Heart left ventricle (tissue), 16 donors: ENCODE results near the gene PLA2G2C. TPM values are rescaled to one million over a fixed set of nuclear protein-coding genes. Genes with fewer than 3 reads are reported as not detected.

ENCODE experiments used
- ATAC-seq, 4 donors: fragments of 200-7000 bp; cut with Tn5 transposase; one replicate each; pipeline ENCODE4 v1.9.1; 2020 to 2022; ENCODE audit warnings: moderate library complexity in 4 of 4, mild to moderate bottlenecking in 3 of 4, moderate number of reproducible peaks in 1 of 4
- DNase-seq, 5 donors: peaks; one replicate each; pipeline ENCODE4 v3.0.0-alpha.2; 2020
- H3K27ac ChIP-seq, 12 donors: fragments of 200-600 bp; sonication (generic) in 4 of 12; one replicate each; pipeline versions ENCODE4 v1.5.0 to v1.8.0; 2016 to 2022; ENCODE audit warnings: mild to moderate bottlenecking in 2 of 12
- H3K27me3 ChIP-seq, 9 donors: fragments of 200-600 bp; sonication (generic) in 2 of 9; one replicate each; pipeline versions ENCODE4 v1.5.1 to v1.8.0; 2016 to 2022; ENCODE audit warnings: mild to moderate bottlenecking in 3 of 9
- H3K36me3 ChIP-seq, 9 donors: fragments of 200-600 bp; sonication (generic) in 2 of 9; one replicate each; pipeline versions ENCODE4 v1.5.0 to v1.8.0; 2018 to 2022; ENCODE audit warnings: mild to moderate bottlenecking in 2 of 9
- H3K4me1 ChIP-seq, 12 donors: fragments of 200-600 bp; sonication (generic) in 4 of 12; one replicate each; pipeline versions ENCODE4 v1.5.0 to v1.8.0; 2016 to 2022; ENCODE audit warnings: mild to moderate bottlenecking in 3 of 12
- H3K4me3 ChIP-seq, 12 donors: fragments of 200-600 bp; sonication (generic) in 4 of 12; one replicate each; pipeline versions ENCODE4 v1.5.0 to v1.8.0; 2017 to 2022; ENCODE audit warnings: mild to moderate bottlenecking in 9 of 12, moderate library complexity in 4 of 12
- H3K9me3 ChIP-seq, 12 donors: fragments of 200-600 bp; sonication (generic) in 4 of 12; one replicate each; pipeline versions ENCODE4 v1.5.0 to v1.8.0; 2016 to 2022; ENCODE audit warnings: mild to moderate bottlenecking in 1 of 12
- CTCF ChIP-seq, 12 donors: fragments of 200-600 bp; sonication (generic) in 4 of 12; IDR thresholded peaks; one replicate each; pipeline versions ENCODE4 v1.5.0 to v1.8.0; 2018 to 2022; ENCODE audit warnings: antibody characterized with exemption in 12 of 12, mild to moderate bottlenecking in 5 of 12
- POLR2A ChIP-seq, 2 donors: fragments of 450-650 bp; IDR thresholded peaks; one replicate each; pipeline ENCODE4 v1.6.1; 2017; ENCODE audit warnings: antibody characterized with exemption in 2 of 2, mild to moderate bottlenecking in 2 of 2, moderate library complexity in 2 of 2
- WGBS, 4 donors: extraction: QIAGEN DNeasy Blood & Tissue Kit in 2 of 4; methylation state at CpG; one replicate each; pipeline versions ENCODE4 v1.1.5 to v1.1.7; 2013 to 2018; 5-methylcytosine and 5-hydroxymethylcytosine counted together
- intact Hi-C, 10 donors: fragments of 100-400 bp; cut with DNase I; formaldehyde crosslinking; loops; one replicate each; pipeline versions ENCODE4 v1.11.1 to v1.14.2; 2022
- long read RNA-seq, 3 donors: library from polyadenylated mRNA; unstranded; transcript quantifications; one replicate each; pipeline ENCODE4 v2.0.0, GENCODE V29; 2020 to 2021
- polyA plus RNA-seq, 2 donors: library from polyadenylated mRNA; stranded (reverse); fragments of 200-250 nt; gene quantifications; one replicate each; pipeline ENCODE4 v1.2.3, GENCODE V29; 2013
- total RNA-seq, 9 donors: library from RNA; depleted of rRNA in 2 of 9; stranded (reverse); fragments of >200 nt in 2 of 9; fragmentation: NEBNext Ultra II Directional in 3 of 9; extraction: Animal tissue kit (Norgen Biotek cat#: 25700) in 3 of 9; gene quantifications; one replicate each; pipeline versions ENCODE4 v1.1.0 to v1.2.4, GENCODE V29; 2016 to 2023
- donor health status: ischemic (EF 13 %, LVEDD 7.1; RV severe dilation, severe dysfunction).
- donor health status: healthy with polysubstance abuse.
- donor health status: DM: no; HTN: yes; CAD: no.
- donor health status: DM: no; HTN: no; CAD: no.
- donor health status: ischemic (EF 25% LVEDD 6.9; RV normal size, moderate dysfunction).
- donor health status: ischemic (EF 25% LVEDD 5.7; RV mildly dilated, moderate dysfunction).
- donor health status: healthy.
- donor health status: DM: yes; HTN: yes; CAD: no.
- donor health status: ischemic (EF 35%, LVEDD 5.7; RV mildly dilated, moderate dysfunction).
- donor health status: nonischemic (EF 11% LVEDD 7.7; RV severe dilation, severe dysfunction).
- donor health status: DM: yes; HTN: yes; CAD: no.
- donor health status: PGD.
- donor health status: ischemic (EF 29% LVEDD 5.4; RV normal size, mild dysfunction).
- donor health status: nonischemic (EF 23%, LVEDD 6.1; RV moderate dilation, normal function).

PLA2G2C gene
- under 1 TPM in 1 of 9 donors, not detected in 8; 0.16 TPM for total RNA-seq
- polyA plus RNA-seq, result not detected
- long read RNA-seq, donor 1, result 0 reads
- long read RNA-seq, donor 2, result 0 reads
- long read RNA-seq, donor 3, result 0 reads

GRCh38 chr1:20185834-20186782 is at the start of gene PLA2G2C, which contains the start of gene UBXN10:
TSS of gene PLA2G2C (minus strand) at chr1:20186518. CDS start at chr1:20177363, 9,155 bp downstream.
TSS of gene UBXN10 (plus strand) at chr1:20186096. CDS start at chr1:20190562, 4,466 bp downstream.
- peaks cover 0 to 35% (median 10%) of the 10 kb centered on the region in 12 donors for H3K4me1 ChIP-seq
- peak within 1 kb of the TSS; percentile 8 to 66 (median 53) for H3K4me3 ChIP-seq
- H3K9me3 ChIP-seq, result no peaks in the 10 kb centered on the region
- ATAC-seq (peak in 3 of 4 donors; percentile 74 to 81 (median 75)), DNase-seq (peak; percentile 53 to 84 (median 71))
- intact Hi-C loops, result no loop called here
- peaks cover 0 to 35% (median 9%) of the 10 kb centered on the region in 9 donors for H3K27me3 ChIP-seq
- TF ChIP-seq CTCF (IDR thresholded peaks at IDR 0.05) (no peak), POLR2A (IDR thresholded peaks at IDR 0.05) (no peak)
- peak within 1 kb of the TSS in 5 of 12 donors; percentile 23 to 92 (median 25) for H3K27ac ChIP-seq
- 1 to 9% (median 4%) methylated on average over 13 to 52 of the region's 52 CpGs for whole genome bisulfite sequencing, 4 donors
- no peaks in the 10 kb centered on the region for H3K36me3 ChIP-seq

- H3K27ac ChIP-seq, result no peak overlapping the region
- TF ChIP-seq CTCF (IDR thresholded peaks at IDR 0.05) (no peak), POLR2A (IDR thresholded peaks at IDR 0.05) (no peak)
- intact Hi-C loops, result loop anchor here in 2 of 10 donors (5.0 to 10.0 kb wide), 3 partner anchors 130 to 257 kb away; no protein-coding TSS in a partner anchor
- H3K9me3 ChIP-seq, result no peaks in the 10 kb centered on the region
- DNase-seq (no peak), ATAC-seq (no peak)
- no peak overlapping the region for H3K4me3 ChIP-seq
- H3K27me3 ChIP-seq, result peaks cover 0 to 51% (median 17%) of the 10 kb centered on the region in 9 donors
- H3K36me3 ChIP-seq, result no peaks in the 10 kb centered on the region
- WGBS, 4 donors, result 67 to 85% (median 79%) methylated on average over 6 of the region's 6 CpGs
- H3K4me1 ChIP-seq, result peaks cover 0 to 6% (median 0%) of the 10 kb centered on the region in 12 donors
These were observed 48.6 kb upstream of the PLA2G2C start for GRCh38 chr1:20234788-20235535.

- no peak for ATAC-seq
- 31 to 43% (median 35%) methylated on average over 6 of the region's 6 CpGs for WGBS, 4 donors
- Histone ChIP-seq H3K27ac (no peak overlapping the region), H3K36me3 (no peaks in the 10 kb centered on the region), H3K27me3 (peaks cover 0 to 43% (median 12%) of the 10 kb centered on the region in 9 donors), H3K9me3 (no peaks in the 10 kb centered on the region), H3K4me1 (peaks cover 0 to 6% (median 0%) of the 10 kb centered on the region in 12 donors), H3K4me3 (no peak overlapping the region)
- TF ChIP-seq CTCF (IDR thresholded peaks at IDR 0.05), result no peak
- TF ChIP-seq POLR2A (IDR thresholded peaks at IDR 0.05), result no peak
- no peak for DNase-seq
- intact Hi-C loops, result loop anchor here in 2 of 10 donors (5.0 to 10.0 kb wide), 3 partner anchors 131 to 258 kb away; no protein-coding TSS in a partner anchor
These were observed 47.5 kb upstream of the PLA2G2C start for GRCh38 chr1:20233866-20234265.
